ENCODE measurements around the gene DPP3. TPM values are rescaled to one million over a fixed set of nuclear protein-coding genes. Genes with fewer than 3 reads are reported as not detected.

Gene DPP3
- total RNA-seq, 2 donors from 2014 or later, result 27.1 to 29.4 TPM

- intact Hi-C loops (cut with DNase I), result no loop called here
Observed at GRCh38 chr11:66546368-66546965, 66.2 kb downstream of the DPP3 start, which contains the start of gene ACTN3. ACTN3 (plus strand) TSS chr11:66546903; CDS start chr11:66546938, 35 bp downstream.

GRCh38 chr11:66546966-66547661, 66.9 kb downstream of the DPP3 start:
- no peak for DNase-seq (ENCODE audit: low spot score)
- intact Hi-C loops (cut with DNase I), result no loop called here

More at GRCh38 chr11:66546368-66546965, 66.2 kb downstream of the DPP3 start, which contains the start of gene ACTN3:
- no peak for DNase-seq (ENCODE audit: low spot score)

GRCh38 chr11:66547662-66548009, 67.4 kb downstream of the DPP3 start:
- intact Hi-C loops (cut with DNase I), result no loop called here
- DNase-seq (ENCODE audit: low spot score), result no peak

GRCh38 chr11:66548041-66548440, 67.8 kb downstream of the DPP3 start:
- intact Hi-C loops (cut with DNase I), result no loop called here
- no peak for DNase-seq (ENCODE audit: low spot score)

- intact Hi-C loops (cut with DNase I), result no loop called here
- DNase-seq (ENCODE audit: low spot score), result no peak
Observed at GRCh38 chr11:66548774-66549630, 68.8 kb downstream of the DPP3 start.

- intact Hi-C loops (cut with DNase I), result no loop called here
- DNase-seq (ENCODE audit: low spot score), result no peak
Observed at GRCh38 chr11:66549696-66550095, 69.5 kb downstream of the DPP3 start.

GRCh38 chr11:66550887-66551286, 70.7 kb downstream of the DPP3 start:
- DNase-seq (ENCODE audit: low spot score), result no peak
- intact Hi-C loops (cut with DNase I), result no loop called here

- no peak for DNase-seq (ENCODE audit: low spot score)
- intact Hi-C loops (cut with DNase I), result no loop called here
Observed at GRCh38 chr11:66554602-66555001, 74.4 kb downstream of the DPP3 start.

GRCh38 chr11:66555416-66555815, 75.2 kb downstream of the DPP3 start:
- intact Hi-C loops (cut with DNase I), result no loop called here
- no peak for DNase-seq (ENCODE audit: low spot score)

- DNase-seq (ENCODE audit: low spot score), result no peak
- intact Hi-C loops (cut with DNase I), result no loop called here
Observed at GRCh38 chr11:66556086-66556485, 75.9 kb downstream of the DPP3 start.

GRCh38 chr11:66557733-66558326, 77.6 kb downstream of the DPP3 start:
- peak; percentile 80 for DNase-seq (ENCODE audit: low spot score)
- intact Hi-C loops (cut with DNase I), result loop anchor here in 1 of 2 donors (2.0 kb wide), 1 partner anchor 45 kb away; no protein-coding TSS in a partner anchor

Other genes with a start within 250 kb of the DPP3 start
- gene KLC2, start 222.7 kb upstream of the DPP3 start, total RNA-seq, result 10 to 100 TPM; 30.1 to 41.3 TPM
- 100 to 1,000 TPM; 102 to 112 TPM for gene RAB1B, start 211.8 kb upstream of the DPP3 start, total RNA-seq
- gene CNIH2, start 202.3 kb upstream of the DPP3 start, total RNA-seq, result not detected
- gene YIF1A, start 191.3 kb upstream of the DPP3 start, total RNA-seq, result 10 to 100 TPM; 63.9 to 73.6 TPM
- not detected for gene TMEM151A, start 188.5 kb upstream of the DPP3 start, total RNA-seq
- 100 to 1,000 TPM in 1 of 2 donors, 10 to 100 TPM in 1; 67.5 to 248 TPM for gene CD248, start 163.4 kb upstream of the DPP3 start, total RNA-seq
- 1 to 10 TPM; 5.4 to 7.4 TPM for gene RIN1, start 144.0 kb upstream of the DPP3 start, total RNA-seq
- 10 to 100 TPM; 20.4 to 22.0 TPM for gene BRMS1, start 135.3 kb upstream of the DPP3 start, total RNA-seq
- 10 to 100 TPM; 16.5 to 20.0 TPM for gene B4GAT1, start 132.8 kb upstream of the DPP3 start, total RNA-seq
- gene SLC29A2, start 108.7 kb upstream of the DPP3 start, total RNA-seq, result 1 to 10 TPM; 1.7 to 2.0 TPM
- 1 to 10 TPM; 2.6 to 6.5 TPM for gene NPAS4, start 59.4 kb upstream of the DPP3 start, total RNA-seq
- gene MRPL11, start 41.6 kb upstream of the DPP3 start, total RNA-seq, result 10 to 100 TPM; 36.5 to 37.2 TPM
- gene PELI3, start 13.5 kb upstream of the DPP3 start, total RNA-seq, result 10 to 100 TPM; 12.4 to 13.0 TPM
- gene BBS1, start 30.2 kb downstream of the DPP3 start, total RNA-seq, result 10 to 100 TPM; 23.4 to 31.1 TPM
- 1 to 10 TPM; 9.0 TPM for gene ZDHHC24, start 65.6 kb downstream of the DPP3 start, total RNA-seq
- gene ACTN3, start 66.5 kb downstream of the DPP3 start, total RNA-seq, result under 1 TPM; 0.14 to 0.51 TPM
- gene CTSF, start 88.2 kb downstream of the DPP3 start, total RNA-seq, result 10 to 100 TPM; 38.6 to 73.9 TPM
- under 1 TPM; 0.24 to 0.46 TPM for gene CCDC87, start 112.6 kb downstream of the DPP3 start, total RNA-seq
- 10 to 100 TPM; 18.8 to 31.8 TPM for gene CCS, start 112.8 kb downstream of the DPP3 start, total RNA-seq
- gene RBM14, start 136.2 kb downstream of the DPP3 start, total RNA-seq, result 10 to 100 TPM; 39.7 to 51.7 TPM
- 10 to 100 TPM; 63.4 to 68.9 TPM for gene RBM4, start 158.3 kb downstream of the DPP3 start, total RNA-seq
- gene RBM4B, start 197.5 kb downstream of the DPP3 start, total RNA-seq, result 10 to 100 TPM in 1 of 2 donors, 1 to 10 TPM in 1; 9.0 to 10.2 TPM
- gene SPTBN2, start 248.8 kb downstream of the DPP3 start, total RNA-seq, result 1 to 10 TPM; 4.2 to 5.9 TPM

All from posterior vena cava (tissue), 2 donors.